HG02981 (cell line): ENCODE data around the gene UBE3B.

Experiments used
- ATAC-seq: cut with Tn5 transposase; IDR thresholded peaks from one replicate; pipeline ENCODE4 v1.9.1; 2021; ENCODE audit warnings: mild to moderate bottlenecking, moderate library complexity; ENCODE audit not compliant: unreplicated experiment

The UBE3B gene

GRCh38 chr12:109525279-109525585 is 47.8 kb downstream of the UBE3B start:
- ATAC-seq = no peak

- ATAC-seq = no peak
These were observed 50.2 kb downstream of the UBE3B start for GRCh38 chr12:109527489-109528123.

- no peak for ATAC-seq
These were observed 52.5 kb downstream of the UBE3B start for GRCh38 chr12:109529691-109530640.

- no peak for ATAC-seq
These were observed 54.0 kb downstream of the UBE3B start for GRCh38 chr12:109531411-109531810.

- ATAC-seq = no peak
These were observed 55.5 kb downstream of the UBE3B start for GRCh38 chr12:109532721-109533486.

GRCh38 chr12:109533487-109533740 is 56.0 kb downstream of the UBE3B start:
- no peak for ATAC-seq

- no peak for ATAC-seq
These were observed 57.0 kb downstream of the UBE3B start for GRCh38 chr12:109534456-109534855.

GRCh38 chr12:109535231-109535862 is 57.9 kb downstream of the UBE3B start:
- no peak for ATAC-seq

GRCh38 chr12:109535863-109536250 is 58.4 kb downstream of the UBE3B start:
- ATAC-seq = no peak

GRCh38 chr12:109537136-109537535 is 59.7 kb downstream of the UBE3B start:
- ATAC-seq = no peak

- ATAC-seq = no peak
These were observed 60.9 kb downstream of the UBE3B start for GRCh38 chr12:109538191-109538863.

GRCh38 chr12:109539508-109539907 is 62.1 kb downstream of the UBE3B start:
- no peak for ATAC-seq

GRCh38 chr12:109540526-109541412 is 63.3 kb downstream of the UBE3B start:
- no peak for ATAC-seq

GRCh38 chr12:109541413-109541726 is 63.9 kb downstream of the UBE3B start:
- no peak for ATAC-seq

GRCh38 chr12:109542014-109542413 is 64.6 kb downstream of the UBE3B start:
- ATAC-seq = no peak

GRCh38 chr12:109542876-109543275 is 65.4 kb downstream of the UBE3B start:
- ATAC-seq = no peak

- ATAC-seq = no peak
These were observed 67.6 kb downstream of the UBE3B start for GRCh38 chr12:109544955-109545531.

GRCh38 chr12:109545826-109546225 is 68.4 kb downstream of the UBE3B start:
- no peak for ATAC-seq

- no peak for ATAC-seq
These were observed 69.9 kb downstream of the UBE3B start for GRCh38 chr12:109547286-109547685.

- ATAC-seq = no peak
These were observed 70.8 kb downstream of the UBE3B start for GRCh38 chr12:109548258-109548657.
